ENCODE measurements around the gene METTL18. TPM values are rescaled to one million over a fixed set of nuclear protein-coding genes. Genes with fewer than 3 reads are reported as not detected.

Gene METTL18
- total and polyA plus RNA-seq, 2 of the 13 experiments (the other 11 are each of a cell fraction or from before 2014, with no cell fraction given) = 2.7 to 6.7 TPM

DNA sequence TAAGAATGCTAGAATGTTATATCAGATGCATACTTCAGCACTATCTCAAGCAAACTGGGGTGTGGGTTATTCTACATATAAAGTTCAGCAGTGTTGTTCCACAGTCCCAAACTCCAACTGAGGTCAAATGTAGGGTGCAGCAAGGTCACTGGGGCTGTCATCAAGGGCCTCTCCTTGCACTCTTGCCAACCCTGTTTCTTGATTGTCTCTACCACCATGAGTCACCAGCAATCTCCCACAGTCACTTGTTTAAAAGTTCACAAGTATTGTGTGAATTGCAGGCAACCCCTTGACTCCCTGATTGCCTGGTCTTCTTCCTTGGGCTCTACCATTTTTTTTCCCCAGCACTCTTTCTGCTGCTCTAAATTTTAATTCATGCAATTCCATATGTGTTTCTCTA is 10.6 kb downstream of the METTL18 start:
- Histone ChIP-seq H3K9ac (ENCODE audit: insufficient read depth, low read depth, low read length) (no peak overlapping the region), H2AFZ (ENCODE audit: low read length) (no peak overlapping the region), H3K36me3 (replicated peaks in 1 of 2; ENCODE audit: control insufficient read depth in 1 of 2, insufficient read depth in 2 of 2, low read length in 2 of 2) (no peaks in the 10 kb centered on the region), H4K20me1 (ENCODE audit: insufficient read depth, low read length) (no peaks in the 10 kb centered on the region), H3K27ac (ENCODE audit: extremely low read length, insufficient read depth, low read length) (no peak overlapping the region), H3K4me2 (ENCODE audit: low read depth, low read length) (no peak overlapping the region), H3K9me3 (ENCODE audit: low read length) (no peaks in the 10 kb centered on the region), H3K27me3 (ENCODE audit: control insufficient read depth in 1 of 2, insufficient read depth in 2 of 2, low read length in 2 of 2) (no peaks in the 10 kb centered on the region; a peak in 1 of 5 replicates), H3K79me2 (ENCODE audit: insufficient read depth, low read length) (no peaks in the 10 kb centered on the region), H3K4me1 (ENCODE audit: insufficient read depth, low read length) (peaks cover 24% of the 10 kb centered on the region), H3K4me3 (replicated peaks in 1 of 3; ENCODE audit: insufficient read depth in 1 of 3, low read depth in 2 of 3, low read length in 3 of 3) (no peak overlapping the region)
- ChIA-PET POLR2A (no interaction called here), CTCF (ENCODE audit: low intra/inter-chr PET ratio, low total read pairs) (no interaction called here)
- in situ Hi-C loops (cut with HindIII; ENCODE audit: extremely low pct_ligation_motif_present, low pct_unique_long_range_greater_than_20kb) = no loop called here
- no TSS peak for BruUV-seq (replicated peaks)
- ATAC-seq = no peak
- intact Hi-C loops (cut with micrococcal nuclease; ENCODE audit: unreplicated experiment) = no loop called here
- no peak for FAIRE-seq
- TF ChIP-seq, protein P1, sequence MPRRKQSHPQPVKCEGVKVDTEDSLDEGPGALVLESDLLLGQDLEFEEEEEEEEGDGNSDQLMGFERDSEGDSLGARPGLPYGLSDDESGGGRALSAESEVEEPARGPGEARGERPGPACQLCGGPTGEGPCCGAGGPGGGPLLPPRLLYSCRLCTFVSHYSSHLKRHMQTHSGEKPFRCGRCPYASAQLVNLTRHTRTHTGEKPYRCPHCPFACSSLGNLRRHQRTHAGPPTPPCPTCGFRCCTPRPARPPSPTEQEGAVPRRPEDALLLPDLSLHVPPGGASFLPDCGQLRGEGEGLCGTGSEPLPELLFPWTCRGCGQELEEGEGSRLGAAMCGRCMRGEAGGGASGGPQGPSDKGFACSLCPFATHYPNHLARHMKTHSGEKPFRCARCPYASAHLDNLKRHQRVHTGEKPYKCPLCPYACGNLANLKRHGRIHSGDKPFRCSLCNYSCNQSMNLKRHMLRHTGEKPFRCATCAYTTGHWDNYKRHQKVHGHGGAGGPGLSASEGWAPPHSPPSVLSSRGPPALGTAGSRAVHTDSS (CRISPR knock-in tag; conservative IDR thresholded peaks at IDR 0.05) = no peak
- TF ChIP-seq NCOR1 (IDR thresholded peaks at IDR 0.05; ENCODE audit: borderline replicate concordance, low read length) (no peak), BRD4 (CRISPR knock-in tag; IDR thresholded peaks at IDR 0.05) (no peak), ZFYVE20 (CRISPR knock-in tag; IDR thresholded peaks at IDR 0.05; ENCODE audit: borderline replicate concordance, low read depth) (no peak), ZNF850 (CRISPR knock-in tag; conservative IDR thresholded peaks at IDR 0.05) (no peak), ZNF614 (CRISPR knock-in tag; IDR thresholded peaks at IDR 0.05; ENCODE audit: borderline replicate concordance) (no peak), HDAC2 (CRISPR knock-in tag; IDR thresholded peaks at IDR 0.05) (no peak), SIN3A (IDR thresholded peaks at IDR 0.05; ENCODE audit: borderline replicate concordance, low read depth, low read length) (no peak), ZNF30 (CRISPR knock-in tag; IDR thresholded peaks at IDR 0.05) (no peak), PHF20 (CRISPR knock-in tag; IDR thresholded peaks at IDR 0.05) (no peak), ISX (CRISPR knock-in tag; conservative IDR thresholded peaks at IDR 0.05) (no peak)
- TF ChIP-seq, protein P2, sequence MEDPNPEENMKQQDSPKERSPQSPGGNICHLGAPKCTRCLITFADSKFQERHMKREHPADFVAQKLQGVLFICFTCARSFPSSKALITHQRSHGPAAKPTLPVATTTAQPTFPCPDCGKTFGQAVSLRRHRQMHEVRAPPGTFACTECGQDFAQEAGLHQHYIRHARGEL (CRISPR knock-in tag; IDR thresholded peaks at IDR 0.05) = no peak
- TF ChIP-seq, protein P3, sequence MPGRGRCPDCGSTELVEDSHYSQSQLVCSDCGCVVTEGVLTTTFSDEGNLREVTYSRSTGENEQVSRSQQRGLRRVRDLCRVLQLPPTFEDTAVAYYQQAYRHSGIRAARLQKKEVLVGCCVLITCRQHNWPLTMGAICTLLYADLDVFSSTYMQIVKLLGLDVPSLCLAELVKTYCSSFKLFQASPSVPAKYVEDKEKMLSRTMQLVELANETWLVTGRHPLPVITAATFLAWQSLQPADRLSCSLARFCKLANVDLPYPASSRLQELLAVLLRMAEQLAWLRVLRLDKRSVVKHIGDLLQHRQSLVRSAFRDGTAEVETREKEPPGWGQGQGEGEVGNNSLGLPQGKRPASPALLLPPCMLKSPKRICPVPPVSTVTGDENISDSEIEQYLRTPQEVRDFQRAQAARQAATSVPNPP (CRISPR knock-in tag; IDR thresholded peaks at IDR 0.05) = no peak
- TF ChIP-seq, protein P4, sequence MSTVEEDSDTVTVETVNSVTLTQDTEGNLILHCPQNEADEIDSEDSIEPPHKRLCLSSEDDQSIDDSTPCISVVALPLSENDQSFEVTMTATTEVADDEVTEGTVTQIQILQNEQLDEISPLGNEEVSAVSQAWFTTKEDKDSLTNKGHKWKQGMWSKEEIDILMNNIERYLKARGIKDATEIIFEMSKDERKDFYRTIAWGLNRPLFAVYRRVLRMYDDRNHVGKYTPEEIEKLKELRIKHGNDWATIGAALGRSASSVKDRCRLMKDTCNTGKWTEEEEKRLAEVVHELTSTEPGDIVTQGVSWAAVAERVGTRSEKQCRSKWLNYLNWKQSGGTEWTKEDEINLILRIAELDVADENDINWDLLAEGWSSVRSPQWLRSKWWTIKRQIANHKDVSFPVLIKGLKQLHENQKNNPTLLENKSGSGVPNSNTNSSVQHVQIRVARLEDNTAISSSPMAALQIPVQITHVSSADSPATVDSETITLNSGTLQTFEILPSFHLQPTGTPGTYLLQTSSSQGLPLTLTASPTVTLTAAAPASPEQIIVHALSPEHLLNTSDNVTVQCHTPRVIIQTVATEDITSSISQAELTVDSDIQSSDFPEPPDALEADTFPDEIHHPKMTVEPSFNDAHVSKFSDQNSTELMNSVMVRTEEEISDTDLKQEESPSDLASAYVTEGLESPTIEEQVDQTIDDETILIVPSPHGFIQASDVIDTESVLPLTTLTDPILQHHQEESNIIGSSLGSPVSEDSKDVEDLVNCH (CRISPR knock-in tag; IDR thresholded peaks at IDR 0.05) = no peak
- TF ChIP-seq, protein P5, sequence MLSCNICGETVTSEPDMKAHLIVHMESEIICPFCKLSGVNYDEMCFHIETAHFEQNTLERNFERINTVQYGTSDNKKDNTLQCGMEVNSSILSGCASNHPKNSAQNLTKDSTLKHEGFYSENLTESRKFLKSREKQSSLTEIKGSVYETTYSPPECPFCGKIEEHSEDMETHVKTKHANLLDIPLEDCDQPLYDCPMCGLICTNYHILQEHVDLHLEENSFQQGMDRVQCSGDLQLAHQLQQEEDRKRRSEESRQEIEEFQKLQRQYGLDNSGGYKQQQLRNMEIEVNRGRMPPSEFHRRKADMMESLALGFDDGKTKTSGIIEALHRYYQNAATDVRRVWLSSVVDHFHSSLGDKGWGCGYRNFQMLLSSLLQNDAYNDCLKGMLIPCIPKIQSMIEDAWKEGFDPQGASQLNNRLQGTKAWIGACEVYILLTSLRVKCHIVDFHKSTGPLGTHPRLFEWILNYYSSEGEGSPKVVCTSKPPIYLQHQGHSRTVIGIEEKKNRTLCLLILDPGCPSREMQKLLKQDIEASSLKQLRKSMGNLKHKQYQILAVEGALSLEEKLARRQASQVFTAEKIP (CRISPR knock-in tag; IDR thresholded peaks at IDR 0.05; ENCODE audit: borderline replicate concordance) = no peak
- TF ChIP-seq, protein P6, sequence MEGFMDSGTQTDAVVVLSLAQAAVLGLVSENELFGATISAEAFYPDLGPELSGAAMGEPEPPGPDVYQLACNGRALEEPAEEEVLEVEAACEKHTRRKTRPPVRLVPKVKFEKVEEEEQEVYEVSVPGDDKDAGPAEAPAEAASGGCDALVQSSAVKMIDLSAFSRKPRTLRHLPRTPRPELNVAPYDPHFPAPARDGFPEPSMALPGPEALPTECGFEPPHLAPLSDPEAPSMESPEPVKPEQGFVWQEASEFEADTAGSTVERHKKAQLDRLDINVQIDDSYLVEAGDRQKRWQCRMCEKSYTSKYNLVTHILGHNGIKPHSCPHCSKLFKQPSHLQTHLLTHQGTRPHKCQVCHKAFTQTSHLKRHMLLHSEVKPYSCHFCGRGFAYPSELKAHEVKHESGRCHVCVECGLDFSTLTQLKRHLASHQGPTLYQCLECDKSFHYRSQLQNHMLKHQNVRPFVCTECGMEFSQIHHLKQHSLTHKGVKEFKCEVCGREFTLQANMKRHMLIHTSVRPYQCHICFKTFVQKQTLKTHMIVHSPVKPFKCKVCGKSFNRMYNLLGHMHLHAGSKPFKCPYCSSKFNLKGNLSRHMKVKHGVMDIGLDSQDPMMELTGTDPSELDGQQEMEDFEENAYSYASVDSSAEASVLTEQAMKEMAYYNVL (CRISPR knock-in tag; IDR thresholded peaks at IDR 0.05; ENCODE audit: borderline replicate concordance) = no peak
- no peak for DNase-seq (ENCODE audit: low spot score)
